ENCODE results near the gene PTGDR. TPM values are rescaled to one million over a fixed set of nuclear protein-coding genes. Genes with fewer than 3 reads are reported as not detected.

Gene PTGDR
- total and polyA plus RNA-seq, 2 of the 8 experiments (the other 6 are each of a cell fraction or from before 2014, with no cell fraction given): 0.22 to 0.83 TPM

DNA sequence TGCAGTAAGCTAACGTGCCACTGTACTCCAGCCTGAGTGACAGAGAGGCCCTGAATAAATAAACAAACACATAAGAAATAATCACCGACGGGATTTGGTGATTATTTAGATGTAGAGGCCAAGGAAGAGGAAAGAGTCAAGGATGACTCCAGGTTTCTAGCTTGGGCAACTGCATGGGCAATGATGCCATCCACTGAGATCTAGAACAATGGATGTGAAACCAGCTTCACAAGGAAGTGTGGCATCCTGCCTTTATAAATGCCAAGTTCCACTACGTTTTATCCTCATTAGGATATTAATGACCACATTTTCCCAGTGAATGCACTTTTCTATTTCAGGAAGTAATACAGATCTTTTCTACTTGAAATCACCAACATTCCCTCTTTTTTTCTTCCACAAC is 35.7 kb downstream of the PTGDR start:
- no peak overlapping the region for H3K9ac ChIP-seq (replicated peaks in 1 of 4; ENCODE audit: extremely low read depth in 1 of 4, low read depth in 3 of 4, low read length in 3 of 4)
- no peak overlapping the region for H3K27ac ChIP-seq (ENCODE audit: low read depth, low read length)
- H3K23ac ChIP-seq (ENCODE audit: insufficient read length): no peak overlapping the region
- no peak overlapping the region for H3K14ac ChIP-seq (ENCODE audit: insufficient read length)
- no peak overlapping the region for H2BK12ac ChIP-seq (ENCODE audit: low read depth, low read length)
- H3K4me3 ChIP-seq (ENCODE audit: extremely low read depth in 1 of 4, insufficient read depth in 2 of 4, low read depth in 3 of 4, low read length in 4 of 4): no peak overlapping the region
- no peak overlapping the region for H2BK120ac ChIP-seq (replicated peaks; ENCODE audit: low read depth, low read length)
- H4K20me1 ChIP-seq (replicated peaks in 1 of 2; ENCODE audit: control insufficient read depth in 1 of 2, insufficient read depth in 2 of 2, low read length in 2 of 2): no peaks in the 10 kb centered on the region
- no peaks in the 10 kb centered on the region; a peak in 1 of 7 replicates for H3K4me1 ChIP-seq (replicated peaks in 1 of 4; ENCODE audit: control insufficient read depth in 3 of 4, insufficient read depth in 4 of 4, low read length in 3 of 4)
- no peak overlapping the region for H2BK15ac ChIP-seq (ENCODE audit: low read length)
- H3K9me3 ChIP-seq (ENCODE audit: insufficient read depth in 2 of 2, low read depth in 1 of 2, low read length in 1 of 2): no peaks in the 10 kb centered on the region
- no peak overlapping the region for H2AFZ ChIP-seq (ENCODE audit: low read length)
- no peak overlapping the region for H2BK20ac ChIP-seq (ENCODE audit: low read length)
- CTCF ChIA-PET (ENCODE audit: partially characterized antibody): no interaction called here
- no peak overlapping the region for H2BK5ac ChIP-seq (ENCODE audit: low read depth, low read length)
- H3K4ac ChIP-seq (replicated peaks; ENCODE audit: insufficient read length, low read depth, low read length): no peak overlapping the region
- no peaks in the 10 kb centered on the region for H3K36me3 ChIP-seq (ENCODE audit: control insufficient read depth in 2 of 4, insufficient read depth in 4 of 4, low read length in 3 of 4)
- H3K18ac ChIP-seq (ENCODE audit: extremely low read depth, low read length): no peak overlapping the region
- H3K56ac ChIP-seq (replicated peaks; ENCODE audit: insufficient read length, low read depth, low read length): no peak overlapping the region
- no peak overlapping the region for H4K8ac ChIP-seq (ENCODE audit: extremely low read depth, insufficient read depth, low read length)
- DNase-seq (ENCODE audit: low read depth in 1 of 2, low spot score in 2 of 2): no peak
- H3K79me1 ChIP-seq (ENCODE audit: low read depth, low read length): no peaks in the 10 kb centered on the region
- H2AK5ac ChIP-seq (ENCODE audit: low read depth, low read length): no peak overlapping the region
- 0 out of 2 replicates have a peak, but pooled peaks cover 2% of the 10 kb centered on the region for H3K23me2 ChIP-seq (ENCODE audit: low read depth, low read length)
- POLR2A ChIA-PET (ENCODE audit: partially characterized antibody): interaction anchor here (0.8 kb wide), 1 partner anchor 48 kb away, joined by 3 read pairs; no protein-coding TSS in a partner anchor
- no peaks in the 10 kb centered on the region for H3K79me2 ChIP-seq (ENCODE audit: control insufficient read depth in 1 of 2, insufficient read depth in 2 of 2, low read length in 2 of 2)
- 81% methylated on average over 4 of the region's 4 CpGs; no CpG with 5 or more reads in 1 of the 2 experiments for WGBS, 2 experiments (ENCODE audit: extremely low coverage in 1 of 2, insufficient coverage in 1 of 2, insufficient read length in 1 of 2, insufficient replicate concordance in 2 of 2, low coverage in 1 of 2, low lambda C conversion rate in 2 of 2, missing lambda C conversion rate in 1 of 2)
- H3K27me3 ChIP-seq (replicated peaks in 1 of 4; ENCODE audit: control insufficient read depth in 3 of 4, extremely low read depth in 1 of 4, insufficient read depth in 3 of 4, low read length in 3 of 4): no peaks in the 10 kb centered on the region
- no peak overlapping the region for H3K4me2 ChIP-seq (ENCODE audit: insufficient read depth in 1 of 2, low read depth in 2 of 2, low read length in 2 of 2)
- no peak overlapping the region for H4K91ac ChIP-seq (replicated peaks; ENCODE audit: insufficient read length, low read length)
- H4K5ac ChIP-seq (ENCODE audit: insufficient read length, low read depth, low read length): no peak overlapping the region
- FAIRE-seq: no peak
- TF ChIP-seq RBBP5 (IDR thresholded peaks at IDR 0.05; ENCODE audit: borderline replicate concordance, low read depth, low read length): no peak

Measured in H1 (cell line).